Stimulated activated naive CD8-positive, alpha-beta T cell treated with anti-CD3 and anti-CD28 coated beads, Interleukin-15, amount 100 ng/mL, for 72 hours (primary cell): ENCODE data around the gene SYNGR1.
A peak's percentile ranks its signal among the peaks of the same experiment; 100 is the strongest.
"Not testable (repeated sequence)": the region's sequence is repeated elsewhere in the genome, so short reads cannot be mapped to it uniquely, and the experiment has no call there.

Experiments
- ATAC-seq: fragments of 150-1000 bp; cut with Tn5 transposase; 2 replicates; pipeline ENCODE4 v1.10.0; 2021; ENCODE audit warnings: mild to moderate bottlenecking, moderate library complexity
- DNase-seq, 2 donors: peaks; one replicate each; pipeline ENCODE4 v3.0.0; 2021 to 2022
- H3K27ac Mint-ChIP-seq, 2 donors: one replicate each; pipeline ENCODE4 v1.8.0; 2022; ENCODE audit warnings: mild to moderate bottlenecking in 2 of 2, mixed read lengths in 2 of 2, moderate library complexity in 2 of 2
- H3K27me3 Mint-ChIP-seq: one replicate; pipeline ENCODE4 v1.8.0; 2022; ENCODE audit warnings: mixed read lengths
- H3K4me1 Mint-ChIP-seq: one replicate; pipeline ENCODE4 v1.8.0; 2022; ENCODE audit warnings: mild to moderate bottlenecking, mixed read lengths
- H3K4me3 Mint-ChIP-seq, 2 donors: one replicate each; pipeline ENCODE4 v1.8.0; 2022; ENCODE audit warnings: mild to moderate bottlenecking in 2 of 2, mixed read lengths in 2 of 2, moderate library complexity in 1 of 2
- H3K9me3 Mint-ChIP-seq, 2 donors: one replicate each; pipeline ENCODE4 v1.8.0; 2022; ENCODE audit warnings: mixed read lengths in 2 of 2

SYNGR1 gene

DNA sequence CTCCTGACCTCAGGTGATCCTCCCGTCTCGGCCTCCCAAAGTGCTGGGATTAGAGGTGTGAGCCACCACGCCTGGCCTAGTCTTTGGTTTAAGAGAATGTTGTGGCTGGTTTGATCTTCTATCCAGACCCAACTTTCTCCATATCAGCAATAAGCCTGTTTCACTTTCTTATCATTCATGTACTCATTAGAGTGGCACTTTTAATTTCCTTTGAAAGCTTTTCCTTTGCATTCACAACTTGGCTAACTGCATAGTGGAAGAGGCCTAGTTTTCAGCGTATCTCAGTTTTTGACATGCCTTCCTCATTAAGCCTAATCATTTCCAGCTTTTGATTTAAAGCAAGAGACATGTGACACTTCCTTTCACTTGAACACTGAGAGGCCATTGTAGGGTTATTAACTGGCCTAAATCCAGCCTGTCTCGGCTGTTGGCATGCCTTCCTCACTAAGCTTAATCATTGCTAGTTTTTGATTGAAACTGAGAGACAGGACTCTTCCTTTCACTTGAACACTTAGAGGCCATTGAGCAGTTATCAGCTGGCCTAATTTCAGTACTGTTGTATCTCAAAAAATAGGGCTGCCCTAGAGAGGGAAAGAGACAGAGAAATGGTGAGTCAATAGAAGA is 17.2 kb upstream of the SYNGR1 start:
- Mint-ChIP-seq H3K9me3 (no peaks in the 10 kb centered on the region), H3K27me3 (no peaks in the 10 kb centered on the region), H3K4me3 (no peak overlapping the region), H3K27ac (peak overlapping the region; percentile 4 to 25), H3K4me1 (peaks cover 20% of the 10 kb centered on the region)
- no peak for ATAC-seq
- DNase-seq, result no peak

GRCh38 chr22:39336411-39336810 is 13.4 kb upstream of the SYNGR1 start:
- H3K4me3 Mint-ChIP-seq, result no peak overlapping the region
- DNase-seq (no peak), ATAC-seq (no peak)
- H3K9me3 Mint-ChIP-seq, result no peaks in the 10 kb centered on the region
- peaks cover 13% of the 10 kb centered on the region for H3K4me1 Mint-ChIP-seq
- H3K27ac Mint-ChIP-seq, result no peak overlapping the region
- H3K27me3 Mint-ChIP-seq, result no peaks in the 10 kb centered on the region

DNA sequence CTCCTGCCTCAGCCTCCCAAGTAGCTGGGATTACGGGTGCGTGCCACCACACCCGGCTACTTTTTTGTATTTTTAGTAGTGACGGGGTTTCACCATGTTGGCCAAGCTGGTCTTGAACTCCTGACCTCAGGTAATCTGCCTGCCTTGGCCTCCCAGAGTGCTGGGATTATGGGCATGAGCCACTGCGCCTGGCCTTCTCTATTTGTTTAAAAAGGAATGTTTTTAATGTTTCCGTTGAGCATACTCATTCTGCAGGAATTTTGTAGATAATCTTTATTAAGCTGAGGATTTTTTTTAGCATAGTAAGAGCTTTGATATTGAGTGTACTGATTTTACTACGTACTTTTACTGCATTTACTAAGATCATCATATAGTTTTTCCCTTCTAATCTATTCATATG is 10.0 kb upstream of the SYNGR1 start:
- DNase-seq, H3K27me3 Mint-ChIP-seq, H3K4me3 Mint-ChIP-seq, H3K27ac Mint-ChIP-seq, ATAC-seq, H3K9me3 Mint-ChIP-seq, H3K4me1 Mint-ChIP-seq: not testable (repeated sequence)

DNA sequence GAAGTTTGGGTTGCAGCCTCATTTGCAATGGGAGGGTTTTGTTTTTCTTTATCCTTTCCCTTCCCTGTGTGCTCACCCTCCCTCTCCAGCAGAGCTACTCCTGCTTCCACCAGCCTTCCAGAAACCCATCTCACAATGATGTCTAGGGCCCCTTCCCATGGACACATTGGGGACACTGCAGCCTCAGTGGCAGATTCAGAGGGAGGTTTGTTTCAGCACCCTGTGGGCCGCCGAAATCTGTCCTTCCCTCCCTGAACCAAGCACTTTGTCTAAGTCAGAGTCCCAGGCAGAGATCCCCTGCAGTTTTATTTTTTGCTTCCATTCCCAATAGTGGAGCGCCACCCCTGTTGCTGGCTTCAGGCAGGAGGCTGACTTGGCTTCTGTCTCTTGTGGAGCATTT is 8.6 kb upstream of the SYNGR1 start:
- no peak overlapping the region for H3K4me3 Mint-ChIP-seq
- DNase-seq (no peak), ATAC-seq (no peak)
- H3K27me3 Mint-ChIP-seq, result no peaks in the 10 kb centered on the region
- no peaks in the 10 kb centered on the region for H3K9me3 Mint-ChIP-seq
- H3K27ac Mint-ChIP-seq, result no peak overlapping the region
- H3K4me1 Mint-ChIP-seq, result peaks cover 8% of the 10 kb centered on the region

GRCh38 chr22:39343259-39344045 is 6.3 kb upstream of the SYNGR1 start:
- H3K27me3 Mint-ChIP-seq, result no peaks in the 10 kb centered on the region
- no peak overlapping the region for H3K27ac Mint-ChIP-seq
- peak; percentile 77 for ATAC-seq
- peak; percentile 36 to 47 for DNase-seq
- H3K4me1 Mint-ChIP-seq, result peaks cover 8% of the 10 kb centered on the region
- no peaks in the 10 kb centered on the region for H3K9me3 Mint-ChIP-seq
- H3K4me3 Mint-ChIP-seq, result no peak overlapping the region

- DNase-seq, result no peak
- Mint-ChIP-seq H3K9me3 (no peaks in the 10 kb centered on the region), H3K27me3 (no peaks in the 10 kb centered on the region), H3K4me3 (no peak overlapping the region), H3K27ac (no peak overlapping the region), H3K4me1 (peaks cover 11% of the 10 kb centered on the region)
- ATAC-seq, result no peak
These were observed 5.8 kb upstream of the SYNGR1 start for GRCh38 chr22:39344046-39344390.

GRCh38 chr22:39345231-39345630 is 4.6 kb upstream of the SYNGR1 start:
- DNase-seq, result no peak
- H3K4me1 Mint-ChIP-seq, result peaks cover 20% of the 10 kb centered on the region
- H3K4me3 Mint-ChIP-seq, result no peak overlapping the region
- ATAC-seq, result no peak
- H3K27me3 Mint-ChIP-seq, result no peaks in the 10 kb centered on the region
- H3K27ac Mint-ChIP-seq, result no peak overlapping the region
- no peaks in the 10 kb centered on the region for H3K9me3 Mint-ChIP-seq

DNA sequence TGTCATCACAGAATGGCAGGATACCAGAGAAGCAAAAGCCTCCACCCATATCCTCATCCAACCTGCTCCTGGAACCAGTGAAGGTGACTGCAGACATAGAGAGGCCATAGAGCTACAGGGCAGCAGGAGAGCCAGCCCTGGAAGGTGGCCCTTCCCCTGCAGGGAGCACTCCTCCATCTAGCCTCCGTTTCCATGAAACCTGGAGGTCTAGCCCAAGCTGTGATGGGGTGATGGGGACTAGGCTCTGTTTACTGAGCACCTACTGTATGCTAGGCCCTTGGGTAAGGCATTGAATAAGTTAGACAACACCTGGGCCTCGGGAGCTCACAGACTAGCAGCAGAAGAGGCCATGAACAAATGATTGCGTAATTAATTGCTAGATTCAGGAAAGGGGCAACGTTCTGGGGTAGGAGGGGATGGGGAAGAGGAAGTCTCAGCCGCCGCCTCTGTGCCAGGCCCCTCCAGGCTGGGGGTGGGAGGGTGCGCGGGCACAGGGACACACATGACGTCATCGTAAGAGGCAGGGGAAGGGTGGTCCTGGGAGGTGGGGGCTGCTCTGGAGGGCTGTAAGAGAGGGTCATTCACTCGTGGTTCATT is 784 bp upstream of the SYNGR1 start:
- ATAC-seq (peak; percentile 24), DNase-seq (peak in 1 of 2 donors; percentile 6)
- Mint-ChIP-seq H3K9me3 (no peaks in the 10 kb centered on the region), H3K27me3 (no peaks in the 10 kb centered on the region), H3K27ac (peak overlapping the region; percentile 41 to 85), H3K4me1 (peaks cover 32% of the 10 kb centered on the region), H3K4me3 (peak overlapping the region; percentile 80 to 86)

GRCh38 chr22:39349506-39349966 is 255 bp upstream of the SYNGR1 start:
- peak overlapping the region; percentile 41 to 85 for H3K27ac Mint-ChIP-seq
- DNase-seq (peak in 1 of 2 donors; percentile 23), ATAC-seq (peak; percentile 65)
- peaks cover 32% of the 10 kb centered on the region for H3K4me1 Mint-ChIP-seq
- peak overlapping the region; percentile 80 to 86 for H3K4me3 Mint-ChIP-seq
- H3K27me3 Mint-ChIP-seq, result no peaks in the 10 kb centered on the region
- no peaks in the 10 kb centered on the region for H3K9me3 Mint-ChIP-seq

GRCh38 chr22:39350757-39351688 is 1.2 kb downstream of the SYNGR1 start:
- H3K4me3 Mint-ChIP-seq, result peak overlapping the region; percentile 70 to 80
- no peak overlapping the region for H3K27ac Mint-ChIP-seq

DNA sequence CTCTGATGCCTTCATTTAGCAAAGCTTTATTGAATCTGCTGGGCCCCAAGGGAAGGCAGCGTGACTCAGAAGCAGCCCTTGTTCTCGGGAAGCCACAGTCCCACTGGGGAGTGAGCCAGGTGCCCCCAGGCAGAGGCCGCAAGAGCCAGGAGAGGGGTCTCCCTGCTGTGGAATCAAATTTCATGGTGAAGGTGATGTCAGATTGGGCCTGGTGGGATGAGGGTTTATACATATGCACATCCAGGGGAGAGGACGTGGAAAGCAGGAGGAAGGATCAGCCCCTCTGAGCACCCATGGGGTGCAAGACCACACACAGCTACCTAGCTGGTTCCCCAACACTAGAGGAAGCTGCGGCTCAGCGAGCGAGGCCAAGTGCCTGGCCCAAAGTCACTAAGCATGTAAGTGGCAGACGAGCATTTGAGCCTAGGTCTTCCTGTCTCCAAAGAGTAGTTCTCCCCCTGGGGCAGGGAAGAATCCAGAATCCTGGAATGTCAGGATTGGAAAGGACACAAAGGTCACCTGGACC is 2.0 kb downstream of the SYNGR1 start:
- peak overlapping the region in 1 of 2 donors; percentile 80 for H3K4me3 Mint-ChIP-seq
- peaks cover 32% of the 10 kb centered on the region for H3K4me1 Mint-ChIP-seq
- no peak overlapping the region for H3K27ac Mint-ChIP-seq
- no peaks in the 10 kb centered on the region for H3K9me3 Mint-ChIP-seq
- DNase-seq (peak in 1 of 2 donors; percentile 42), ATAC-seq (no peak)
- H3K27me3 Mint-ChIP-seq, result no peaks in the 10 kb centered on the region

More at GRCh38 chr22:39350757-39351688, 1.2 kb downstream of the SYNGR1 start:
- DNase-seq (no peak), ATAC-seq (no peak)
- H3K27me3 Mint-ChIP-seq, result no peaks in the 10 kb centered on the region
- H3K9me3 Mint-ChIP-seq, result no peaks in the 10 kb centered on the region
- peaks cover 32% of the 10 kb centered on the region for H3K4me1 Mint-ChIP-seq

DNA sequence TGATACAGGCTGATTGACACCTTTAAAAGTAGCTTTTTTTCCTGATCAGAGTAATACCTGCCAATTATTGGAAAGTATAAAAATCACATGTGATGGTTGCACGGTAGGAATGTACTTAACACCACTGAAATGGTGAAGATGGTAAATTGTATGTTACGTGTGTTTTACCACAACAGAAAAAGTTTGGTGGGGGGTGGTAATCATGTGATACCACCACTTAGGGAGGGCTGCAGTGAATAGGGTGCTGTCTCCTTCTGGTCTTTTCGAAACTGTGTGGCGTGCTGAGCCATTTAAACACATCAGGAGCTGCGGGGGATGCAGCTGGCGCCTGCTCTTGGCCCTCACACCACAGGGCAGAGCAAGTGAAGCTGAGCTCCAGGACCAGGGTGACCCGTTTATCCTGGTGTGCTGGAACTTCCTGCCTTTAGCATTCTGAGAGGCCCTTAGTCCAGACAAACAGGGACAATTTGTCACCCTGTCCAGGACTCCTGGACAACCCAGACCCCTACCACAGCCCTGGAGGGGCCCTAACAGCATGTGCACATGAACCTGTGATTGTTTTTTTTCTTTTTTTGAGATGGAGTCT is 2.6 kb downstream of the SYNGR1 start:
- Mint-ChIP-seq H3K9me3 (no peaks in the 10 kb centered on the region), H3K27ac (no peak overlapping the region), H3K27me3 (no peaks in the 10 kb centered on the region), H3K4me1 (peaks cover 32% of the 10 kb centered on the region), H3K4me3 (no peak overlapping the region)
- no peak for DNase-seq
- no peak for ATAC-seq

GRCh38 chr22:39353346-39353745 is 3.6 kb downstream of the SYNGR1 start:
- H3K4me1 Mint-ChIP-seq, result peaks cover 32% of the 10 kb centered on the region
- DNase-seq (no peak), ATAC-seq (no peak)
- H3K27ac Mint-ChIP-seq, result no peak overlapping the region
- no peaks in the 10 kb centered on the region for H3K9me3 Mint-ChIP-seq
- no peak overlapping the region for H3K4me3 Mint-ChIP-seq
- no peaks in the 10 kb centered on the region for H3K27me3 Mint-ChIP-seq

GRCh38 chr22:39355080-39355479 is 5.3 kb downstream of the SYNGR1 start:
- H3K4me3 Mint-ChIP-seq, result no peak overlapping the region
- H3K27ac Mint-ChIP-seq, result no peak overlapping the region
- peaks cover 21% of the 10 kb centered on the region for H3K4me1 Mint-ChIP-seq
- no peak for ATAC-seq
- H3K9me3 Mint-ChIP-seq, result no peaks in the 10 kb centered on the region
- no peak for DNase-seq
- no peaks in the 10 kb centered on the region for H3K27me3 Mint-ChIP-seq

DNA sequence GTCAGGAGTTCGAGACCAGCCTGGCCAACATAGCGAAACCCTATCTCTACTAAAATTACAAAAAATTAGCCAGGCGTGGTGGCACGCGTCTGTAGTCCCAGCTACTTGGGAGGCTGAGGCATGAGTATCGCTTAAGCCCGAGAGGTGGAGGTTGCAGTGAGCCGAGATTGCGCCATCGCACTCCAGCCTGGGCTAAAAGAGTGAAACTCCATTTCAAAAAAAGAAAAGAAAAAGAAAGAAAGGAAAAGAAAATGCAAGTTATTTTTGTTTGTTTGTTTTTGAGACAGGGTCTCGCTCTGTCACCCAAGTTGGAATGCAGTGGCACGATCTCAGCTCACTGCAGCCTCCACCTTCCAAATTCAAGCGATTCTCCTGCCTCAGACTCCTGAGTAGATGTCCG is 6.0 kb downstream of the SYNGR1 start:
- not testable (repeated sequence) for H3K27me3 Mint-ChIP-seq, DNase-seq, H3K9me3 Mint-ChIP-seq, H3K27ac Mint-ChIP-seq, ATAC-seq, H3K4me3 Mint-ChIP-seq
- H3K4me1 Mint-ChIP-seq, result peaks cover 13% of the 10 kb centered on the region
